Activated CD8-positive, alpha-beta memory T cell treated with anti-CD3 and anti-CD28 coated beads, Interleukin-2, amount 50 U/mL, for 4 hours (primary cell): ENCODE data around the gene TXN.
"Not testable (repeated sequence)": the region's sequence is repeated elsewhere in the genome, so short reads cannot be mapped to it uniquely, and the experiment has no call there.

Experiments used
- DNase-seq: peaks from one replicate; pipeline ENCODE4 v3.0.0-alpha.2; 2020

Gene TXN

DNA sequence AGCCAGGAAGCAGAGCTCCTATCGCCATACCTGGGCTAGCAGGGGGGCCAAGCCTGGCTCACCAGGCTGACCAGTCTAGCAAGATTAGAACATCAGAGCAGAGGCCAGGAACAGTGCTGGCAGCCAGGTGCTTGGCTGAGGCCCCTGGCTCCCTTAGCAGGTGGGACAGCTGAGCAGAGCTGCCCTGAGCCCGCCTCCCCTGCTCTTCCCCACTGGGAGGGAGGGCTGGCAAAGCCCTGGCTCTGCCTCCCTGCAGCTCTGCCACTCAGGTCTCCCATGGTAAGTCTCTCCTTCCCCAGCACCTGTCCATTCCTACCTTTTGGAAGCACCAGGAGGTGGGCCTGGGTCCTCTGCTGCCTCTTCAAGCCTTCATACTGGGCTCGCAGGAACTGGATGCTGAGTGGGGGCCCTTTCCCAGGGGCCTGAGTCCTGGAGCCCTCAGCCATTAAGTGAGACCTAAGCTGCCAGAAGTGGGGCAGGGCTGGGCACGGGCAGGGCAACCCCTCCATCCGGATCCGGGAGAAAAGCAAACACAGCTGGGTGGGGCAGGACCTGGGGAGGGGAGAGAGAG, 49.2 kb downstream of the TXN start:
- no peak for DNase-seq

DNA sequence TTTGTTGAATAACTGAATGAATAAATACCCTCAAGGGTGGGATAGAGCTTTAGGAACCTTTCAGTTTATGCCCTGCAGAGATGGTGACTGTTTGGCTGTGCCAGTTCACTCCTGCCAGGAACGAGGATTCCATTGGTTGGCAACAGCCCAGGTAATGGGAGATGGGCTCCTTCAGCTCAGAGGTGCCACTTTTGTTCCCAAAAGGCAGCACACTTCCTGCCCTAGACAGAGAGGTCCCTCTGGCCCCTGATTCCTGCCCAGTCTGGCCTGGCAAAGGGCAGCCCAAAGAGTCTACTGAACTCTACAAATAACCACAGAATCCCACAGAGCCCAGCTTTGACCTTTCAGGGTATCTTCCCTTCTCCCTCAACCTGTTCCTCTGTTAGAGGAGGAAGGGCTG, 49.9 kb downstream of the TXN start:
- DNase-seq, result no peak

DNA sequence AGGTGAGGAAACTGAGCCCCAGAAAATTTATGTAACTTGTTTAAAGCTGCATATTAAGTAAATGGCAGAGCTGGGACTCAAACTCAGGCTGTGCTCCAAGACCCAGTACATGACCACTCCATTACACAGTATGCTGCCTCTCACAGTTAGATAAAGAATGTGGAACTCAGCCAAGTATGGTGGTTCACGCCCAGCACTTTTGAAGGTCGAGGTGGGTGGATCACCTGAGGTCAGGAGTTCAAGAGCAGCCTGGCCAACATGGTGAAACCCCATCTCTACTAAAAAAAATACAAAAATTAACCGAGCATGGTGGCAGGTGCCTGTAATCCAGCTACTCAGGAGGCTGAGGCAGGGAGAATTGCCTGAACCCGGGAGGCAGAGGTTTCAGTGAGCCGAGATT, 50.7 kb downstream of the TXN start:
- not testable (repeated sequence) for DNase-seq

DNA sequence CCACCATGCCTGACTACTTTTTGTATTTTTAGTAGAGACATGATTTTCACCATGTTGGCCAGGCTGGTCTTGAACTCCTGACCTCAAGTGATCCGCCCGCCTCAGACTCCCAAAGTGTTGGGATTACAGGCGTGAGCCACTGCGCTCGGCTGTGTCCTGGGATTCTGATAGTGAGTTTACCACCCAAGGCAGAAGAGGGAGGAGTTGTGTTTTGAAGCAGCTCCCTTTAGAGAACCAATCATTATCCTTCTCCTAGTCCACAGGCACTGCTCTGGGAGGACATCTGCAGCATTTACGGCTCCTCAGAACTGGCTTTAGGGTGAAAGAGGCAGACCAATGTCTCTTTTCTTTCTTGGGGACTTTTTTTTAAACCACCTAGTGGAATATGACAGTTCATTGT, 54.1 kb downstream of the TXN start:
- no peak for DNase-seq

DNA sequence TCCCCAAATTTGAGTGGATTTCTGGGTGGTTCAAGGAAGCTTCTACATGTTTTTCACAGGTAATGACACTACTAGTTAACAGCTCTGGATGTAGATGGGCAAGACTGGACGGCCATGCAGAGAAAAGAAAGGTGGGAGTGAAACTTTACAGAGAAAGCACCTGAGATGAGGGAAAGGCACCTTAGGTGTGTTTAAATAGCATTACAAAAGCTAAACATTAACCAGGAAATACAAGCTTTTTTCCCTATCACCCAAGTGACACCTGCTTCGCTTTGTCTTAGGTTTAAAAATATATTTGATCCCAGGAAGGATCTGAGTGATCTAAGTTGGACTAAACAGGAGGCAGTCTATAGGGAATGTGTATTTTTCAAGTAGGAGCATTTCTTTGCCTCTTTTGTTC, 56.7 kb downstream of the TXN start:
- no peak for DNase-seq

DNA sequence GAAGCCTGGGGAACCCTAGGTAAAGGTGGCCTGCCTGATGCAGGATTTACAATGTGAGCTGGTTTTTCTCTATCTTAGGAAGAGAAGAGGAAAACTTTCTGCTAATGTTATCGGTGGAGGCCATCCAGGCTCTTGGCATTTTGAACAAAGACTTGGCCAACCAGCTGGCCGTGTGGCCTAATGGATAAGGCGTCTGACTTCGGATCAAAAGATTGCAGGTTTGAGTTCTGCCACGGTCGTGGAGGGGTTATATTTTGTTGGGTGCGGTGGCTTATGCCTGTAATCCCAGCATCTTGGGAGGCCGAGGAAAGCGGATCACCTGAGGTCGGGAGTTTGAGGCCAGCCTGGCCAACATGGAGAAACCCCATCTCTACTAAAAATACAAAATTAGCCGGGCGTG, 58.0 kb downstream of the TXN start:
- no peak for DNase-seq

DNA sequence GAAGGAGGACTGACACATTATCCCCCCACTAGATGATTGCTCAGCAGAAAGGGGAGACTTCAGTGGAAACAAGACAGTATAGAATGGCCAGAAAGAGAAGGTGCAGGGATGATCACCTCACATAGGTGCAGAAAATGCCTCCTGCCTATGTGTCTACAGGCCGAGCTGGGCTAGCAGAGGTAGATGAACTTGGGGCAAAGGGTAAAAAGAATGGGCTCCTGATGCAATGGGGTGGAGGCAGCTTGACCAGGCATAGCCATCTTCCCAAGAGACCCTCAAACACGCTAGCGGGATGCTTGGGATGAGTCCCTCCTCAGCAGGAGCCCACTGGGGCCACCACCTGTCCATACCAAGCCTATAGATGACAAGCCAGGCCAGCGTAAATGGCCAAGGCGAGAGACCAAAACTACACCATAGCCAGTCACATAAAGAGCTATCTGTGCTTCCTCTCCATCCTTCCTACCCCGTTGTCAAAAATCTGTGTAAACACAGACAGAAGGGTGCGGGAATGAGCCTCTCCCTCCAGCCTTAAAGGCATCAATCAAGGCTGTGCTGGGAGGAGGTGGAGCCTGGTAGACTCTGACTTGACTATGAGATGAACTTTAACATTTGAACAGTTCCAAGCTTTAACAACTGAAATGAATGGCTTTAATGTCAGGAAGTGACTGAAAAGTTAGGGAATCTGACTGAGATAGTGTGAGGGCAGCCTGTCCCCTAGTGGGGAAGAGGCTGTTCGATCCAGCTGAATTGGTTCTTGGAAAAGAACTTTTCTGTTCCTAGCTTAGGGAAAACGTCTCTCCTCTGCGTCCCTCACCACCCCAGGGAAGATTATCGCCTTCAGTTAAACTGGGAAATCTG, 58.7 kb downstream of the TXN start:
- no peak for DNase-seq

DNA sequence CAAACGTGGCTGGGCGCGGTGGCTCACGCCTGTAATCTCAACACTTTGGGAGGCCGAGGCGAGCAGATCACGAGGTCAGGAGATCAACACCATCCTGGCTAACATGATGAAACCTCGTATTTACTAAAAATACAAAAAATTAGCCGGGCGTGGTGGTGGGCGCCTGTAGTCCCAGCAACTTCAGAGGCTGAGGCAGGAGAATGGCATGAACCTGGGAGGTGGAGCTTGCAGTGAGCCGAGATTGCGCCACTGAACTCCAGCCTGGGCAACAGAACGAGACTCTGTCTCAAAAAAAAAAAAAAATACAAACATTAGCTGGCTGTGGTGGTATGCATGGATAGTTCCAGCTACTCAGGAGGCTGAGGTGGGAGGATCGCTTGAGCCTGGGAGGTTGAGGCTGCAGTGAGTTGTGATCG, 60.2 kb downstream of the TXN start:
- not testable (repeated sequence) for DNase-seq
